Right lung (tissue), 5 donors: ENCODE measurements around the gene SYT5. TPM values are rescaled to one million over a fixed set of nuclear protein-coding genes. Genes with fewer than 3 reads are reported as not detected.
"Not testable (repeated sequence)": the region's sequence is repeated elsewhere in the genome, so short reads cannot be mapped to it uniquely, and the experiment has no call there.

Experiments
- DNase-seq, 2 donors: peaks; one replicate each; pipeline ENCODE4 v3.0.0-alpha.2; 2013
- polyA plus RNA-seq, 5 donors: library from polyadenylated mRNA; unstranded; fragments of 120-200 nt; gene quantifications; one replicate each; pipeline versions ENCODE4 v1.2.1 to v1.2.3, GENCODE V29; 2013; ENCODE audit warnings: inconsistent platforms in 1 of 5, low replicate concordance in 1 of 5; ENCODE audit not compliant: insufficient read length in 5 of 5, insufficient read depth in 1 of 5

SYT5 gene
- polyA plus RNA-seq, 5 donors, result 0.50 to 1.2 (median 1.1) TPM

GRCh38 chr19:55172318-55172717 lies 7.8 kb downstream of the SYT5 start:
- DNase-seq, result not testable (repeated sequence)

DNA sequence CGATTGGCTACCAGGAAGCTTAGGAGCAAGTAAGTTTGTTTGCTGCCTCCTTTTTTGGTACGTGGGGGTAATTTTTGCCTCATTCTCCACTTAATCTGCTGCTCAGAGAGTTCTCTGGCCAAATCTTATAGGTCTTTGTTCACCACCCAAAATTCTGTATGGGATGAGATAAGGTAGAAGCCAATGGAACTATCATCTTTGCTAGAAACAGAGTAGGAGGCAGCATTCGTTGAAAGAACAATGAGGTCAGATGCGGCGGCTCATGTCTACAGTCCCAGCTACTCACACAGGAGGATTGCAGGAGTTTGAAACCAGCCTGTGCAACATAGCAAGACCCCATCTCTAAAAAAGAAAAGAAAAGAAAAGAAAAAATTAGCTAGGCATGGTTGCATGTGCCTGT lies 8.6 kb downstream of the SYT5 start:
- no peak for DNase-seq

GRCh38 chr19:55169136-55169535 lies 11.0 kb downstream of the SYT5 start:
- DNase-seq, result no peak

DNA sequence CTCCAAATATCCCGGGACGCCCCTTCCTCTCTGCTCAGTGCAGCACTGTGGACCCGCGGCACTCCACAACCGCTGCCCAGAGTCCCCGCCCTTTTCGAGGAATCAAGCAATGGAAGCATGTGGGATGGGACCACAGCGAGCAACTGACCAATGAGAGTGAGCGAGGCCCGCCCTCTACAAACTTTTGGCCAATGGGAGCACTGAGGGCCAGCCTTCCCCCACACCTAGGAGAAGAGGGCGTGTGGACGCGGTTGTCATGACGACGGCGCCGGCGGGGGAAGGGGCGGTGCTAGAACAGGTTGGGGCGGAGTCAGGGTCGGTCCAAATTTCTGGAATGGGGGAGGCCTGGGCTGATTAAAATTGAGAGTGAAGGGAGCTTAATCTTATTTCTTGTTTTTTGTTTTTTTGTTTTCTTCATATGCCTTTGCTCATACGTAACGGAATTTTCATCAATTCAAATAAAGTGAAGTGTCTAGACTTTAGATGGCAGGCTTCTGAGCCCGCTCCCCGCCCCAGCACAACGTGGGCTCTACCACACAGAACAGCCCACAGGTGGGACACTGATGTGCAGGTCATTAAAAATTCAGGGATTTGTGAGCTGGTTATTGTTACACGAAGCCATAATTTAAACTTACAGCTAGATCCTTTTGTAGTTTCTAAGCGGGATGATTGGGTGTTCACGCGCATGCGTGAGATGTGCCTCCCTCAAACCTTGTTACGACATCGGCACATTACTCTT lies 13.4 kb downstream of the SYT5 start, which contains the start of gene DNAAF3:
TSS of gene DNAAF3 (minus strand) at position 84 of the 739 bp plus-strand sequence. CDS start 200 bp downstream, outside the sequence.
- peak; percentile 78 to 82 for DNase-seq

GRCh38 chr19:55165952-55166529 lies 14.0 kb downstream of the SYT5 start:
- DNase-seq, result peak in 1 of 2 donors; percentile 45

- DNase-seq, result no peak
These were observed 18.3 kb downstream of the SYT5 start for GRCh38 chr19:55161571-55162322.

DNA sequence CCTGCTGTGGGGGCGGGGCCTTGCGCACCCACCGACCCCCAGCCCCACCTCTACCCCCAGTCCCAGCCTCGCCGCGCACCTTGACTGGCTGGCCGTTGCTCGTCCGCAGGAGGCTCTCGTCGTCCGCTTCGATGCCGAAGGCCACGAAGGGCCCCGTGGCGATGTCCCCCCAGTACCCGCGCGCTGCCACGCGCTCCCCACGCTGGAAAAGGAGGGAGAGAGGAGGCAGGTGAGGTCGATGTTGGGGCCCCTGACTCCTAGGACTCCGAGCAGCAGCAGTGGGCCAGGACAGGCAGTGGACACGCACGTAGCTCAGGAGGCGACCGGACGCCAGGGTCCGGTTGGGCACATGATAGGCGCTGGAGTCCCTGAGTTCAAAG lies 19.1 kb downstream of the SYT5 start:
- no peak for DNase-seq

DNA sequence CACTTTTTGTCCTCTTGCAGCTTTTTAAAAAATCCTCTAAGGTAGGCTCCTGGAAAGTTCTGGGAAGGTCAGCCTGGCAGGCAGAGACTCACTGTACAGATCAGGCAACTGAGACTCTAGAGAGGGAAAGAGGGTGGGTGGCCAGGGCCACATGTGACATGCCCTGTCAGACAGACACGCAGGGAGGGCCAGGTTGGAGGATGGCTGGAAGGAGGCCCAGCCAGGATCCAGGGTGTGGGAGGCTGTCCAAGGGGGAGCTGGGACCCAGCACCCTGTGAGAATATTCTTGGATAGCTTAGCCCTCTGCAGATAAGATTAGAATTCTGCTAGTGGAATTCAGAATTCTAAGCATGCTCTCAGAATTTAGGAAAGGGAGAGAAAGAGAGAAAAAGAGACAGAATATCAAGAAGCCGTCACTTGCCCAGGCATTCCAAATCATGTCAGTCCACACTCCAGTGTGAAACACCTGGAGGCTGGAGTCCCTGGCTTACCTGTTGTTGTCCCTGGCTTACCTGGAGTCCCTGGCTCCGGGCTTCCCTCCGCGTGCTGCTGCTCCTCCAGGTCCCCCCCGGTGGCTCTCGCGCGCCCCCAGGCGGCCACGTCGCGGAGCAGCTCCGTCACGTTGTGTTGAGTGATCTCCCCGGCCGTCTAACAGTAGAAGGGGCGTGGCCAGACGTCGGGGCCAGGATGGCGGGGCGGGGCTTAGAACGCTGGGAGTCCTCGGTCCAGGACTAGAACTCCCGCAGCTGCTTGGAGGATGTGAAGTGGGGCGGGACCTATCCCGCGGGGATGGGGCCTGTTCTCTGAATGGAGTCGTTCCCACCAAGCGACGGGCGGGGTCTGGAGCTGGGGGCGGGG lies 19.7 kb downstream of the SYT5 start:
- peak; percentile 38 to 43 for DNase-seq

DNA sequence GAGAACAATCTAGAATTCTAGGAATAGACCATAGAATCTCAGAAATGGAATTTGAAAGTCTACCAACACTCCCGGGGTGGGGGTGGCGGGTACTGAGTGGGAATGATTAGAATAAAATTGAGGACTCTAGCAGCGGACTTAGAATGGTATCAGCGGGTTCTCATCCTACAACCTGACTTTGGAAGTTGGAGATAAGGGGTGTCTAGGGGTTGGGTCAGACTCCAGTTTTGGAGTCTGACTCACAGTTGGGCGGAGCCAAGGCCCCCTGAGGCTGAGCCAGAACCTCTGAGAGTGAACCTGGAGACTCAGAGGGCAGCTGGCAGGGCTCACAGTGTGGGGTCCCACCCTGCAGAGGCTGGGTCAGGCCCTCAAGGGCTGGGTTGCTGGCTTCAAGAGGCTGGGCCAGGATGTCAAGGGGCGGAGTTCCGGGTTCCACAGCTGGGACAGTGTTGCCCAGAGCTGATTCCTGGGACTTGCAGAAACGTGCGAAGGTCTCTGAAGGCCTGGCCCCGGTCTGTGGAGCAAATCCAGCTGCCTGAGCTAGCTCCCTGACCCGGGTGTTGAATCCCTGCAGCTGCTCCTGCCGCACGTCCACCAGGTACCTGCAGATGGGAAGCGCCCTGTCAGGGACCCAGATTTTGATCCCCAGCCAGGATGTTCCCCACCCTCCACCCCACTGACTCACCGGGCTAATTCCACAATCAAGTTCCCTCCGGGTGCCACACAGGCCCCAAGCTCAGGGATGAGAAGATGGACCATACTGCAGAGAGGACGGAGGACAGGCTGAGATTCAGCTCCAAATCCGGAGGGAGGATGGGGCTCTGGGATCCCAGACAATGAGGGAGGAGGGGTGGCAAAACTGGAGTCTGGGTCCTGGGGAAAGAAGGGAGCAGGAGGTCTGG lies 21.0 kb downstream of the SYT5 start:
- no peak for DNase-seq

- no peak for DNase-seq
These were observed 21.7 kb downstream of the SYT5 start for GRCh38 chr19:55158423-55158822.

DNA sequence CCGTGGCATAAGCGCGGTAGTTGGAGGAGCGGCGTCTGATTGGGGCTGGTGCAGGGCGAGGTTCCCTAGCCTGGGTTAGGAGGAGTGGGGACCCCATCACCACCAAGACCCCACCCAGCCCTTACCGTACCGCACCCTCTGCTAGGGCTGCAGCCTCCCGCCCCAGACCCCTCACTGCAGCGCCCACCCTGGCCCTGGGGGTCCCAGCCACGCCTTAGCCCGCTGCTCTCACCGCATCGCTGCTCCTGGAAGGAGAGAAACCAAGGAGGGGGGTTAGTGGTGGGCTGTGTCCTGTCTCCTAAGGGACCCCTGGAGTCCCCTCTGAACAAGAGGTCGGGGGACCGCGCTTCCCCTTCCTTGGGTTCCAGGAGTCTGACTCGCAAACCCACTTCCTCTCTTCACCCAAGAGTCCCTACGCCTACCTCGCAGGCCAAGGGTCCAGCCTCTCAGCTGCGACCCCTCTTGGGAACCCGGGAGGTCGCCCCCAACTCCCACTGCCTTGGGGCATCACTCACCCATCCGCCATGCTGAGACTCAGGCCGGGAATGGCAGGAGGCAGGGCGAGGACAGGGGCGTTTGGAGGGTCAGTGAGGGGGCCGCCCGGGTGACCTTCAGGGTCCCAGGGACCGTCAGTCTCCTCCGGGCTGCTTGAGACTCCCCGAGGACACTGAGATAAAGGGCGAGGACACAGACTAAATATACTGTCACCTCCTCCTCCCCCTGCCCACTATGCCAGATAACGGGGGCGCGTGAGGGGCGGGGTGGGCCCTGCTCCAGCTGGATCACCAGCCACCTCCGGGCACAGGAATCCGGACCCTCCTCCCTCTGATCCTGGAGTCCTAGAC lies 22.8 kb downstream of the SYT5 start, which contains the start of gene TNNI3:
TSS of gene TNNI3 (minus strand) at position 669 of the 845 bp plus-strand sequence. CDS start at position 526, 143 bp downstream.
- no peak for DNase-seq

- DNase-seq, result no peak
These were observed 23.7 kb downstream of the SYT5 start for GRCh38 chr19:55156202-55157063.

- DNase-seq, result not testable (repeated sequence)
These were observed 24.3 kb downstream of the SYT5 start for GRCh38 chr19:55155784-55156183.

DNA sequence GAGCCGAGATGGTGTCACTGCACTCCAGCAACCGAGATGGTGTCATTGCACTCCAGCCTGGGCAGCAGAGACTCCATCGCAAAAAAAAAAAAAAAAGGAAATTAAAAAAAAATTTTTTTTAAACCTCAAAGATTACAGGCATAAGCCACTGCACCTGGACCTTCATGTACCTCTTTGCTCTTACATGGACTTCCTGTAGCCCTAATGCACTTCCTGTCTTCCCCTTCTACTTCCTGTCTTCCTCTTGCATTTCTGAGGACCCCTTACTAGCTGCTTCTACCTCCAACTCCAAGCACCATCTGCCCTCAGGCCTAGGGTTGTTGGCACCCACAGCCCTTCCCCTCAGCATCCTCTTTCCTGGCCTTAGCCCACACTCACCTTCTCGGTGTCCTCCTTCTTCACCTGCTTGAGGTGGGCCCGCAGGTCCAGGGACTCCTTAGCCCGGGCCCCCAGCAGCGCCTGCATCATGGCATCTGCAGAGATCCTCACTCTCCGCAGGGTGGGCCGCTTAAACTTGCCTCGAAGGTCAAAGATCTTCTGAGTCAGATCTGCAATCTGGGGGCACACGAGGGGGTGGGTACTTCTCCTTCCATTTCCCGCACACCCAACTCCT lies 26.3 kb downstream of the SYT5 start:
- no peak for DNase-seq

GRCh38 chr19:55152017-55152416 lies 28.1 kb downstream of the SYT5 start:
- no peak for DNase-seq

- no peak for DNase-seq
These were observed 30.7 kb downstream of the SYT5 start, which contains the start of gene TNNT1 for GRCh38 chr19:55149078-55150003. TSS of gene TNNT1 (minus strand) at chr19:55149206. CDS start at chr19:55147157, 2,049 bp downstream.
